Prostate gland (tissue), 2 donors: Measurements from ENCODE around the gene ZC2HC1B.

Experiments used
- CTCF ChIP-seq, 4 experiments: fragments of 200-600 bp in 2 of 4; fragments of 450-650 bp in 2 of 4; sonication (generic) in 2 of 4; IDR thresholded peaks; 1 replicate in 3 of 4; 2 replicates in 1 of 4; pipeline ENCODE4 v1.5.1; 2016 to 2019; ENCODE audit warnings: antibody characterized with exemption in 4 of 4, mild to moderate bottlenecking in 2 of 4, moderate library complexity in 2 of 4
- POLR2A ChIP-seq: fragments of 450-650 bp; IDR thresholded peaks from one replicate; pipeline ENCODE4 v1.6.1; 2016; ENCODE audit warnings: antibody characterized with exemption, mild to moderate bottlenecking

GRCh38 chr6:143959927-143960326 lies 95.7 kb downstream of the ZC2HC1B start:
- no peak for TF ChIP-seq CTCF (IDR thresholded peaks at IDR 0.05)
- TF ChIP-seq POLR2A, result no peak
